NOMO-1 treated with dmso at 0.1 percent for 144 hours (cell line): Measurements from ENCODE around the gene ARHGAP19.
A peak's percentile ranks its signal among the peaks of the same experiment; 100 is the strongest.

Experiments
- DNase-seq: peaks from one replicate; lab custom pipeline; 2025; ENCODE audit not compliant: unreplicated experiment; lab: John Stamatoyannopoulos, UW

The ARHGAP19 gene

DNA sequence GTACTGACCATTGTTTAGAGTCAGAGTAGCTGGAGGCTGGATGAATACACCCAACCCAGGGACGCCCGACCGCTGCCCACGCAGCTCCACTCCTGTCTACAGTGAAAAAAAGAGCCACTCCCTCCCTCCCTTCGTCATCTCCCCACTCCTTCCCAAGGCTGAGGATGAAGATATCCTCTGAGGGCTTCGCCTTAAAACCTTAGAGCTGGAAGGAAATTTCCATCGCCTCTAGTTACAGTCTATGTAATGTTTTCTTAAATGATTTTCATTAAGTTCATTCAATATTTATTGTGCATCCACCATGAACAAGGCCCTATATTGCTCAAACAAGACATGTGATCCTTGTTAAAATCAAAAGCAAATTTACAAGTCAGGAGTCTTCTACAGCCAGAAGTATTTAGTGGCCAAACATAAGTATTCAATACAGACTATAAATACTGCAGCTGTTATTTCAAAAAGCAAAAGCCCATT, 95.4 kb downstream of the ARHGAP19 start:
- no peak for DNase-seq

DNA sequence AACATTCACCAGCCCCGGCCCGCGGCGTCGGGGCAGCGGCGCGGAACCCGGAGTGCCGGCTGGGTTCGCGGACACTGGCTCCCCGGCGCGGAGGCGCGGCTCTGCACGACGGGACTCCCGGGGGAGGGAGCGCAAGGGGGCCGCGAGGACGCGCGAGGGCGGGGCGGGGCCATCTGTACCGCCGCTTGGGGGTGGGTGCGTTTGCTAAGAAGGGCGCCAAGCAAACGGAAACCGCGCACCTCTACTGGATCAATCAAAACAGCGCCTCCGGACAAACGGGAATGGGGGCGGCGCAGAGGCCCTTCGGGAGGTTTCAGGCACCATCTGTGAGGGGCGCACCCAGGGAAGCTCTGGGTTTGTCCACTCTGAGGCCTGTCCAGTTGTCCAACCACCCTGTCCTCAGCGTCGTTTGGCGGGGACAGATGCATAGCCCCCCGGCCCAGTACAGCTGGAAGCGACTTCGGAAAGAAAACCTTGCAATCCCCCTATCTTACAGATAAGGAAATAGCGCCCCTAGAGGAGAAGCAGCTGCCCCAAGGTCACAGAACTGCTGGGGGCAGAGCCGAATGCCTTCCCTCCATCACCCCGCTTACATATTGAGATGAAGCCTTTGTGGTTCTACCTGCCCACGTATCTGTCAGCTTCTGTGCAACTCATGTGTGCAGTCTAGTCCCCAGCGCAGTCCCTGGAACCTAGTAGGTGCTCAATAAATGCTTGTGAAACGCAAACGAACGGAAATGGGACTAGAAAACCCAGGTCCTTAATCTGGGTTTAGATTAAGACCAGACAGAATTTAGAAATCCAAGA, 96.0 kb downstream of the ARHGAP19 start:
- peak; percentile 59 for DNase-seq

DNA sequence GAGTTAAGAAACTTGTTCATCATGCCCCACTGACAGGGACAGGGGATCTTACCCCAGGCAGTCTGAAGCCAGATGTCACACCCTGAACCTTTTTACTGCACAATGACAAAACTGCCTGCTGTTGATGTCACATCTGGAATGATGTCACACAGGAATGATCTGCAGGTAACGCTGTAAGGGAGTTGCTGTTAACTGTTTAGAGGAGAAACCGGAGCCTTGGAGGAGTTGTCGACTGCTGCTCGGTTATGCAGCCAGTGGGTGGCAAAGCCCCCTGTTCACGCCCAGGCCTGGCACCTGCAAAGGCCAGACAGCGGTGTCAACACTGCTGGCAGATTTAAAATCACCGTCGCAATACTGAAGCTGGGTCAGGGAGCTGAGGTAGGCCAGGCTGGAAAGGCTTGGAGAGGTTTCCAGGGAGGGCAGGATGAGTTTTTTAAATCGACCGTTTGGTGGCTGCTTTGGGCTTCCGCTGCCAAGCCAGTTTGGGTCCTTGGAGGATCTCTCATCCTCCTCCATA, 96.7 kb downstream of the ARHGAP19 start:
- DNase-seq, result no peak

DNA sequence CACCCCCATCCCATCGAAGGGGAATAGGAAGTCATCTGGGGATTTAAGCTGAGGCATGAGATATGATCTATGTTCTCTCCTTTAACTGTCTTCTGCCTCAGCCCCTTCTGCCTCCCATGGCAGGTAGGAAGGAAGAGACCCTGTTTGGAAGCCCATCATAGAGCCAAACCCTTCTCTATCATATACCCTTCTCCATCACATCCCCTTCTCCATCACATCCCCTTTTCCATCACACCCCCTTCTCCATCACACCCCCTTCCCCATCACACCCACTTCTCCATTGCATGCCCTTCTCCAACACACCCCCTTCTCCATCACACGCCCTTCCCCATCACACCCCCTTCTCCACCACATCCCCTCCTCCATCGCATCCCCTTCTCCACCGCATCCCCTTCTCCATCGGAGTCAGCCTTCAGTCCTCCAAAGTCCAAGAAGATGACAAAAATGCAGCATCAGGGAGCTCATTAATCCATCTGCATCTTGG, 99.4 kb downstream of the ARHGAP19 start:
- DNase-seq, result no peak

DNA sequence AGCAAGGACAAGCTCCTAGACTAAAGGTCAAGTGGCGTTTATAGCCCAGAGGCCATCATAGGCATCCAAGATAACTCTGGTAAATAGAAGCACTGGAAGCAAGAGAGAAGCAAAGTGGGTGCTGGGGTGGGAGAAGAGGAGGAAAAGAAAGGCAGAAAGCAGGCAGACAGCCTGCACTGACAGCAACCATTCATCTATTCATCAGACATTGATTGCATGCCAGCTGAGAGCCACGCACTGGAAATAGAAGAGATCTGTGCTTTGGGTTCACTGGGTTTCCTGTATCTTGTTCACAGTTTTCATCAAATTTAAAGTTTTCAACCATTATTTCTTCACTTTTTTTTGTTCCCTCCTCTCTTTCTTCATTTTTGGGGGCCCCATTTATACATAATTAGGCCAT, 102.0 kb downstream of the ARHGAP19 start:
- DNase-seq, result no peak

DNA sequence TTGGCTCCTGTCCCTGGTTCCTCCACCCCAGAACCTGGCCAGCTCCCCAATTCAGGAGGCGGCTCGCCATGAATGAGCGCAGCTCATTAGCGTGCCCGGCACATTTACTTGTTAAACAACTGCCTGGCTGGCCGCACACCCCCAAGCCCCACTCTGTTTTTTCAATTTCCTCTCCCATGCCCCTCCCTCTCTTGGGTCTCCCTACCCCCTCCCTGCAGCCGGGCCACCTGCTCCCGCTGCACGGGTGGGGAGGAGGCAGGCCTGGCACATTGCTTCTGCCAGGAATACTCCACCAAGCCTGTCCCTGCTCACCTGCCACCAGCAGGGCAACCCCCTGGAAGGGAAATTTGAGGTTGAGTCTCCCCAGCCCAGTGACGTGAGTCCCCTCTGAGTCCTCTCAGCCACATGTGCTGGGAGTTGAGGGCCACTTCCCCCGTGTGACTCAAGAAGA, 104.2 kb downstream of the ARHGAP19 start:
- DNase-seq, result no peak

DNA sequence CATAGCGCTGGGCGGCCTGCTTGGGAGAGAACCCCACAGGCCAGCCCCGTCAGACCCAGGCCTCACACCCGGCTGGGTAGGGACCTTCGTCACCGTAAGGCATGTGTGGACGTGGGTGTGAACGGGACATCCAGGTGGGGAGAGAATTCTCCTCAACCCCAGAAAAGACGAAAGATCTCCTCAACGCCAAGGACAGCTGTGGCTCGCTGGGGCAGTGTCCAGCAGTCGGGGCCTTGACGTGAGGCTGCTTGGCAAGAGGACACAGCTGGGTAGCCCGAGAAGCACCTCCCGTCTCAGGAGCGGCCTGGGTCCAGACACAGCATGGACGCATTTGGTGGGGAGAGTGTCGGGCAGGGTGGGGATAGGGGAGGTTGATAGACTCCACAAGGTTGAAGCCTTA, 105.5 kb downstream of the ARHGAP19 start:
- no peak for DNase-seq

DNA sequence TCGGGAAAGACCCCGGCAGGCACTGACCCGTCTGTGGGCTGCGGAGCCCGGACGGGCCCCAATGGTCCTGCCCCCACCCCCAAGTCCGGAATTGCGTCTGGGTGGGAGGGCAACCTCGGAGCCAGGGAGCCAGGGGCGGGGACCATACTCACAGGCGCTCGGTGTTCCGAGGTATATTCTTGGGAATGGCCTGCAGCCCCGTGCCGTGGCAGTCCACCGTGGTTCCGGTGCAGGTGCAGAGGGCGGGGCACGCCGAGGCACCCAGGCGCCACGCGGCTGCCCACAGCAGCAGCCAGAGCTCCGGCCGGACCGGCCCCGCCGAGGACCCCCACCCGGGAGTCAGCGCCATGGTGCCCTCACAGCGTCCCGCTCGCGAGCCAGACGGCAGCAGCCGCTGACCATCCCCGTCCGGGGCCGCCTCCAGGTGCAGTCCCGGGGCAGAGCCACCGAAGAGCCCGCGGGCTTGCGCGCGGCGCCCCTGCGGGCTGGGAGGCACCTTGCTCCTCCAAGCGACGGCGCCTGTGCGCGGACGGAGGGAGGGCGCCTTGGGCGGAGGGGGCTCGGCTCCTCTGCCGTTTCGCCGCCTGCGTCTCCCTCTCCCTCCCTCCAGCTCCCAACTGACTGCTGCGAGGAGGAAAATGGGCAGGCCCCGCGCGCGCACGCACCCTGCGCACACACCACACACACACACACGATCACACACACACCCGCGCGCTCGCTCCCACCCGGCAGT, 106.9 kb downstream of the ARHGAP19 start, which contains the start of gene SLIT1:
Gene SLIT1, minus strand, starts transcription at position 634 of the 733 bp plus-strand sequence. Its CDS starts 285 bp downstream, at position 349.
- DNase-seq, result no peak

DNA sequence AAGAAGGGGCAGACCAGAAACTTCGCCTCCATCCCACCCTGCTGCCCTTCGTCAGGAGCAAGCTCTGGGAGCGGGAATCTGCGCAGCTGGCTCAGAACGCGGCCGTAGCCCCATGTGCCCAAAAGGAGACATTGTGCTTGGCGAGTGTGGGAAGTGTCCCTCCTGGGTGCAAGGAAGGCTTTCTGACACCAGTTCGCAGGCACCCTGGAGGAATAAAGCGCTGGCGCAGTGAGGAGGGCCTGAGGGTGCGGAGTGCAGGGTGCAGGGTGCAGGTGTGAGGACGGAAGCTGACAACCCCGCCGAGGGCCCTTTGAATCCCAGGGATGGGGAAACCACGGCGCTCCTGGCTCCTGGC, 107.5 kb downstream of the ARHGAP19 start:
- no peak for DNase-seq

DNA sequence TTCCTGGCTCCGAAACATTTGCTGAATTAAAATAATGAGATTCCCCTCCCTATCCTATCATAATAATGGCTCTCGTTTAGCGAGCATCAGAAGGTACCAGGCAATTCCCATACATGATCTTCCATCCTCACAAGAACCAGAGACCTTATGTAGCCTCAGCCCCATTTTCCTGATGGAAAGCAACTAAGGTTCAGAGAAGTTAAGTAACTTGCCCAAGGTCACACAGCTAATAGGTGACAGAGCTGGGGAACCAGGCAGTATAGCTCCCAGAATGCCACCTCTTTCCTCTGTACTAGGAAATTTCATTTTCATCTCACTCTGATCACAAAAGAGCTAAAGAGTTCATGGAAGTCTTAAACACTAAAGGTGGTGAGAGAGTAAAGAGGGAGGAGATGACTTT, 109.1 kb downstream of the ARHGAP19 start:
- no peak for DNase-seq

DNA sequence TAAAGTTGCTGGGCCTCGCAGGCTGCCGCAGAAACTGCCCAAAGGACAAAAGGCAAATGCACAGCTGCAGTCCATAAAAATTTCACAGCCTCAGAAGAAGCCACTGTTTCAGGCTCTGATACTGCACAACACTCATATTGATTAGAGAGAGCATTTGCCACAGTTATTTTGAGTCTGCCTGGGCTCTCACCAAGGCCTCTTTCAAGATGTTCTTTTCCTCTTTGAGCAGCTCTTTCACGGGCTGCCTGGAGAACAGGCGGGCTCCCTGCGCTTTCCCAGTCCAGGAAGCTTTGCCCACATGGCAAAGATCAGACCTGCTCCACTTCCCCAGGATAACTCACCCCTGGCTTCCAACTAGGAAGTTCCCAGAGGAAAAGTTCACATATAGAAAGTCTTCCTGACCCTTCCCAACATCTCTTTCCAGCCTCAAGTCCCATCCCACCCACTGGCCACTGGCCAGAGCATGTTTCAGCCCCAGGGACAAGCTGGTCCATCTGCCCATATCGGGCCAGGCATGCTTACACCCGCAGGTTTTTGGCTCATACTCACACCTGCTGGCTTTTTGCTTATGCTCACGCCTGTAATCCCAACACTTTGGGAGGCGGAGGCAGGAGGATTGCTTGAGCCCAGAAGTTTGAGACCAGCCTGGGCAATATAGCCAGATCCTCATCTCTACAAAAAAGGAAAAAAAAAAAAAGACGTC, 110.0 kb downstream of the ARHGAP19 start:
- no peak for DNase-seq

DNA sequence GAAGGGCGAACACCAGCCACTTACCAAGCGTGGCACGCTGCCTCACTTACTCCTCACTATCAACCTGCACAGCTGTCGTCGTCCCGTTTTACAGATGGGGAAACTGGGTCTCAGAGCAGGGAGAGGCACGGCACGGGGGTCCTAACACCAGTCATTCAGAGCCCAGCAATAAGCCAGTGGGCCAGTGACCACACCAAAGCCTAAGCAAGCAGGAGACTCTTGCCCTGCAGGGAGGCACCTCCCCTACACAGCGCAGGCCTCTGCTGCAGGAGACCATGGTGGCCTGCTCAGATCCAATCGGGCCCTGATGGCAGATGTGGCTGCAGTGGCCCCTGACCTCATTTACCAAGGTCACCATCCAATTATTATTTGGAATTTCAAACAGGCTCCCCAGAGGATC, 111.5 kb downstream of the ARHGAP19 start:
- DNase-seq, result no peak

DNA sequence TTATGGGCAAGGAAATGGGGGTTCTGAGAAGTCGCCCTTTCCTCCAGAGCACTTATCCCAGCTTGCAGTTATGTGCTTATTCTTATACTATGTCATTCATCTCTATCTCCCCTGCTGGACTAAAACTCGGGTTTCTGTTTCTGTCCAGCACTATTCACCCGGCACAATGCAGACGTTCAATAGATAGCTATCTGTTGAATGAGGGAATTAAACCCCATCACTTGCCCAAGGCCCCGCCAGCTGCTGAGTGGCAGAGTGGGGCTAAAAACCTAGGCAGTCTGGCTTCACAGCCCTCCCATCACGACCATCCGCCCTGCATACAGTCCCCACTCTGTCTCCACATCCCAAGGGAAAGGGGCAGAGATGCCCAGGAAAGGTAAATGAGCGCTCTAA, 112.1 kb downstream of the ARHGAP19 start:
- no peak for DNase-seq

DNA sequence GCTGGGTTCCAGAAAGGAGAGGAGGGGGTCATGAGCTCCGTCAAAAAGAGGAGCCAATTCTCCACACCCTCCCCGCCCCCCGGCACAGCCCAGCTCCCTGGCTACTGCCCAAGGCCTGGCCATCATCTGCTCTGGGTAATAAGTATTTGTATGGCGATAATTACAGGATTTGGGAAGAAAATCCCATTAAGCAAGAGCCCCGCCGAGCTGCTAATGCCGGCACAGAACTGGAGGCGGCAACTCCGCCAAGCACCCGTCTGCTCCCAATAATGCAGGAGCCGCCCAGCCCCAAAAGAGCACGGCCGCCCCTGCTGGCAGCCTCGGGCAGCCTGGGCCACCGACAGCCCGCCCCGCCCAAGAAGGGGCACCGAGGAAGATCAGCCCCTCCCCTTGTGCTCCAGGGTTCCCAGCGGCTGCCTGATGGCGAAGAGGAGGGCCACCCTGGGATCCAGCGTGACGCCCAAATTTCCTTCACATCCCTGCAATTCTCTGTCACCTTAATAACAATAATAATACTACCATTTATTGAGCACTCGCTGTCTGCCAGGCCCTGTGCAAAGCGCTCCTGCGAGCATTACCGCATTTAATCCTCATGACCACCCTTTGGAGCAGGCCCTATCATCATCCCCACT, 112.6 kb downstream of the ARHGAP19 start:
- no peak for DNase-seq

DNA sequence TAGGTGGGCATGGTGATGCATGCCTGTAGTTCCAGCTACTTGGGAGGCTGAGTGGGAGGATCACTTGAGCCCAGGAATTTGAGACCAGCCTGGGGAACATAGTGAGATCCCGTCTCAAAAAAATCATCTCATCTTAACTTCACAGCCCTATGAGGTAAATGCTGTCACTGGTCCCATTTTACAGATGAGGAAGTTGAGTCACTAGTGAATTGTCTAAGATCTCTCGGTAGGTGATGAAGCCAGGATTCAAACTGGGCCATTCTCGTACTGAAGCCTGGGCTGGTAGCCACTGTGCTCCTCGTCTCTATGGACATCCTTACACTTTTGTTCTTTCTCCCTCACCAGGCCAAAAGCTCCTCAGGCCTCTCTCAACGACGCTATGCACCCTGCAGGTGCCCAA, 113.1 kb downstream of the ARHGAP19 start:
- no peak for DNase-seq

DNA sequence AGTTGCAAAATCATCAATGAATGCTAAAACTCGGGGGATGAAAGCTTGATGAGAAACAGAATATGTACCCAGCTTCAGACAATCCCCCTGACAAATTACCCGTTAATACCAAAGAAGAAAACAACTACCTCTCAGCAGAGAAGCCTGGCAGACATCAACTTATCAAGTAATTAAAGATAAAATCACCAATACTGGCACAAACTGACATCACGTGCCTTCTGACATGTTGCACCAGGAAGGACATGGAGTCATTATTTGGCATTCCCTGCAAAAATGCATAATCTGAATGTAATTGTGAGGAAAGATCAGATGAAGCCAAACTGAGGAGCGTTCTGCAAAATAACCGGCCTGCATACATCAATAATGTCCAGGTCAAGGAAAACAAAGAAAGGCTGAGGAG, 114.4 kb downstream of the ARHGAP19 start:
- DNase-seq, result no peak

DNA sequence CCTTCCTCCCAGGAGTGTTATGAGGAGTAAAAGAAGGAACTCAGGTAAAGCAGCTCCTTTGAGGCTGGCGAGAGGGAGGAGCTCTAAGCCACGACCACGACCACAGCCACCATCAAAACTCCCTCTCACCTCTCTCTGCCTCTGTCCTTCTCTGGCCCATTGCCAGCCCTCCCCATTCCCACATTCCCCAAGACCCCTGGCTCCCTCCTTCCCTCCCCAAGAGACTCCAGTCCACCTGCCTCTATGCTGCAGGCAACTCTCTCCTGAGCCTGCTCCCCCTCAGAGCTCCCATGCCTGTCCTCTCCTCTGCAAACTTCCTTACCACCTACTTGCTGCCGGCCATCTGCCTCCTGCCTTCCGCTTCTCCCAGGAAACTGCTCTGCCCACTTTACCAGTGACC, 116.2 kb downstream of the ARHGAP19 start:
- DNase-seq, result no peak

DNA sequence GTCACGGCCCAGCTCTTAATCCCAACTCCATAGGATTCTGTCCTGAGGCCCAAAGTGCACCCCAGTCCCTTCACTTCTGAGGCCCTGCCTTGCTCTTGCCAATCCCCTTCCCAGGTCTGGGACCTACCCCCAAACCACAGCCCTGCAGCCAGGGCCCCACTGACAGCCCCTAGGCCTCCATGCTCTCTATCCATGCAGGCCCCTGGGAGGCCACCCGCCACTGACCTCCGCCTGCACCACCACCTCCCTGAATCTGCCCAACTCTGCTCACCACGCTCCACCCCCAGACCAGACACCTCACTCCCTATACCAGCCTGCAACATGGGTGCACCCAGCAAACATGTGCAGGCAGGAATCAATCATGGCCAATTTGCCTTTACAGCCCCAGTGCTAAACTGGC, 116.9 kb downstream of the ARHGAP19 start:
- no peak for DNase-seq

DNA sequence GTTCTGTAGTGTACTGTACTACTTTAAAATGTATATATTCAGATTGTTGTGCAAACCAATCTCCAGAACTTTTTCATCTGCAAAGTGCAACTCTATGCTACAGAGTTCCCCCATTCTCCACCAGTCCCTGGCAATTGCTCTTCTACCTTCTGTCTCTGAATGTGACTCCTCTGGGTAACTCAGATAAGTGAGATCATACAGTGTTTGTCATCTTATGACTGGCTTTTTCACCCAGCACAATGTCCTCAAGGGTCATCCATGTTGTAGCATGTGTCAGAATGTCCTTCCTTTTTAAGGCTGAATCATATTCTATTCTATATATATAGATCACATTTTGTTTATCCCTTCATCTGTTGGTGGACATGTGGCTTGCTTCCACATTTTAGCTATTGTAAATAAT, 117.5 kb downstream of the ARHGAP19 start:
- no peak for DNase-seq

DNA sequence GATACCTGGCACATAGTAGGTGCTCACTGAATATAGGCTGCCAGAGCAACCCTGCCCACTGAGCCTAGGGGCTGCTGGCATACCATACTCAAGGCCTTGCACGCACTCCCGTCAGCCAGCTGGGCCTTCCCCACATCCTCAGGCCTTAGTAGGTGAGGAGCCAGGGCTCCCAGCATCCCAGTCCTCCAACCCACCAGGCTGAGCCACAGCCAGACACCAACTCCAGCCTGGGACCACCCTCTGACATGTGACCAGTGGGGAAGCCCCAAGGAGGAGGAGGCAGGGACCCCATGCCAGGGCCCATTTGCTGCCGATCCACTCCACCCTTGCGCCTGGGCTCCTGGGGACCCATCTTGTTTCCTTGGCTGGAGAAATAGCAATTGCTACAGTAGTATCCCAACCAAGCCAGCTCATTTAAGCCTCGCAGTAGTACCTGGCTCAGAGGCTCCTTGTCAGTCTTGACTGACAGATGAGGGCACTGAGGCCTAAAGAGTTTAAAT, 118.1 kb downstream of the ARHGAP19 start:
- DNase-seq, result no peak

DNA sequence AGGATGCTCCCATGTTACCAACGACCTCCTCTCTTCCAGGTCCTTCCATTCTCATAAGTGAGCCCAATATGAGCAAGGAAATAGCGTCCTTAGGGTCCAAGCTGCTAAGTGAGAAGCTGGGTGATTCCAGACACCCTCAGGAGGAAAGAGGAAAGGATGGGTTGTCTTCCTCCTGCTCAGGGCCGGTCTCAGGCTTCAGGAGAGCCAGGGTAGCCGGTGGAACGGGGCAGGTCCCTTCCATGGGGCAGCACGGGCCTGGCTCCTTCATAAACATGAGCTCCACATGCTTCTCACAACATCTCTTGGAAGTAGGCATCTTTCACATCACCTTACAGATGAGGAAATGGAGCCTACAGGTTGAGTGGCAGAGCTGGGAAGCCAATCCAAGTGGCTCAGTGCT, 119.4 kb downstream of the ARHGAP19 start:
- DNase-seq, result no peak
